ENCODE data around the gene USP37. TPM values are rescaled to one million over a fixed set of nuclear protein-coding genes. Genes with fewer than 3 reads are reported as not detected.

Gene USP37
- total and polyA plus RNA-seq, 2 of the 4 experiments (the other 2 are of a cell fraction), result 1.6 to 6.5 TPM

- POLR2A ChIA-PET (ENCODE audit: unreplicated experiment), result no interaction called here
These were observed 131.2 kb downstream of the USP37 start for GRCh38 chr2:218436992-218437391.

More at GRCh38 chr2:218436992-218437391, 131.2 kb downstream of the USP37 start:
- H2BK15ac ChIP-seq (ENCODE audit: low read depth, low read length), result no peak overlapping the region
- H3K4me2 ChIP-seq (ENCODE audit: low read depth, low read length), result no peak overlapping the region
- DNase-seq (no peak), ATAC-seq (ENCODE audit: low read depth) (no peak)
- peaks cover 7% of the 10 kb centered on the region for H3K27me3 ChIP-seq (ENCODE audit: control insufficient read depth, insufficient read depth, low read length)
- TF ChIP-seq FOS (IDR thresholded peaks at IDR 0.05; ENCODE audit: low read depth, low read length), result no peak
- TF ChIP-seq CHD1 (IDR thresholded peaks at IDR 0.05; ENCODE audit: low read depth, low read length), result no peak
- TF ChIP-seq USF2 (IDR thresholded peaks at IDR 0.05; ENCODE audit: low read depth, low read length), result no peak
- no peak for TF ChIP-seq CEBPB (IDR thresholded peaks at IDR 0.05; ENCODE audit: low read depth, low read length)
- no peak for TF ChIP-seq CTCF (conservative IDR thresholded peaks at IDR 0.05; ENCODE audit: low read depth, low read length)
- TF ChIP-seq NFE2L2 (IDR thresholded peaks at IDR 0.05; ENCODE audit: low read depth, low read length), result no peak
- TF ChIP-seq MAFK (IDR thresholded peaks at IDR 0.05; ENCODE audit: low read depth, low read length), result no peak
- no peak for TF ChIP-seq ELK1 (IDR thresholded peaks at IDR 0.05; ENCODE audit: borderline replicate concordance, low read depth, low read length)
- no peak for TF ChIP-seq MAZ (IDR thresholded peaks at IDR 0.05; ENCODE audit: borderline replicate concordance, low read depth, low read length)
- H4K8ac ChIP-seq (ENCODE audit: low read depth in 2 of 2, low read length in 2 of 2), result no peak overlapping the region
- intact Hi-C loops (cut with micrococcal nuclease), result no loop called here
- no peak overlapping the region for H3K14ac ChIP-seq (replicated peaks; ENCODE audit: low read depth, low read length)
- no peak overlapping the region for H3K9ac ChIP-seq (ENCODE audit: low read depth, low read length)
- no peak overlapping the region for H3K4ac ChIP-seq (ENCODE audit: low read depth, low read length)
- no peak overlapping the region for H3K27ac ChIP-seq (ENCODE audit: insufficient read depth, low read length)
- no peak overlapping the region for H3K56ac ChIP-seq (ENCODE audit: extremely low read depth, insufficient read depth, low read length)
- no peak overlapping the region for H2AFZ ChIP-seq (replicated peaks; ENCODE audit: low read length, poor library complexity)
- H3K9me1 ChIP-seq (ENCODE audit: insufficient read depth, low read length), result no peaks in the 10 kb centered on the region
- H3K79me1 ChIP-seq (ENCODE audit: low read depth in 1 of 2, low read length in 2 of 2), result no peaks in the 10 kb centered on the region
- no peak overlapping the region for H4K5ac ChIP-seq (ENCODE audit: low read depth, low read length)
- no peak overlapping the region for H3K4me3 ChIP-seq (ENCODE audit: insufficient read depth, low read depth, low read length)
- H3K9me3 ChIP-seq (ENCODE audit: control insufficient read depth, insufficient read depth, low read length), result no peaks in the 10 kb centered on the region
- no peak overlapping the region for H2BK5ac ChIP-seq (ENCODE audit: low read depth, low read length, poor library complexity, severe bottlenecking)
- WGBS, 2 experiments (ENCODE audit: extremely low coverage in 2 of 2, insufficient read length in 1 of 2), result no CpG with 5 or more reads among the region's 5 CpGs
- no peak overlapping the region for H3K23ac ChIP-seq (ENCODE audit: low read depth, low read length)
- no TSS peak for BruUV-seq (replicated peaks)
- no peaks in the 10 kb centered on the region for H4K20me1 ChIP-seq (ENCODE audit: insufficient read depth, low read length)
- peaks cover 2% of the 10 kb centered on the region; the same call in 1 of the 2 replicates for H3K4me1 ChIP-seq (ENCODE audit: control insufficient read depth, insufficient read depth, low read length)
- in situ Hi-C loops (cut with MboI; ENCODE audit: low sequenced_read_pairs), result no loop called here
- H3K18ac ChIP-seq (ENCODE audit: low read depth, low read length), result no peak overlapping the region
- H2AK9ac ChIP-seq (replicated peaks; ENCODE audit: low read depth, low read length, poor library complexity), result no peak overlapping the region
- dilution Hi-C loops (cut with HindIII; ENCODE audit: low sequenced_read_pairs, unreplicated experiment), result no loop called here
- no peak overlapping the region for H4K91ac ChIP-seq (ENCODE audit: insufficient read depth, low read depth, low read length)
- H2BK20ac ChIP-seq (ENCODE audit: low read depth, low read length), result no peak overlapping the region
- H2BK120ac ChIP-seq (ENCODE audit: low read depth, low read length), result no peak overlapping the region
- H2AK5ac ChIP-seq (ENCODE audit: low read depth, low read length), result no peak overlapping the region
- CTCF ChIA-PET, result no interaction called here
- H3K36me3 ChIP-seq (ENCODE audit: control insufficient read depth, insufficient read depth, low read length), result no peaks in the 10 kb centered on the region

Data from IMR-90 (cell line).